ENCODE data around the gene POLR1D.
A peak's percentile ranks its signal among the peaks of the same experiment; 100 is the strongest.
"Not testable (repeated sequence)": the region's sequence is repeated elsewhere in the genome, so short reads cannot be mapped to it uniquely, and the experiment has no call there.

Gene POLR1D

DNA sequence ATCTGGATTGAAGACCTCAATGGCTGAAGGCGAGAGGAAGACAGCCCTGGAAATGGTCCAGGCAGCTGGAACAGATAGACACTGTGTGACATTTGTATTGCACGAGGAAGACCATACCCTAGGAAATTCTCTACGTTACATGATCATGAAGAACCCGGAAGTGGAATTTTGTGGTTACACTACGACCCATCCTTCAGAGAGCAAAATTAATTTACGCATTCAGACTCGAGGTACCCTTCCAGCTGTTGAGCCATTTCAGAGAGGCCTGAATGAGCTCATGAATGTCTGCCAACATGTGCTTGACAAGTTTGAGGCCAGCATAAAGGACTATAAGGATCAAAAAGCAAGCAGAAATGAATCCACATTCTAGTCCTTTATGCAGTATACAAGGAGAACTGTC lies 1.2 kb downstream of the POLR1D start:
- Histone ChIP-seq H3K27ac (no peak overlapping the region), H3K27me3 (replicated peaks) (no peaks in the 10 kb centered on the region), H3K36me3 (replicated peaks) (peaks cover 6% of the 10 kb centered on the region), H3K4me3 (ENCODE audit: low read depth, low read length) (peak overlapping the region; percentile 79)
- no peak for TF ChIP-seq CTCF (IDR thresholded peaks at IDR 0.05; ENCODE audit: low read depth, low read length, missing control alignments)
- DNase-seq, result no peak
- in situ Hi-C loops (cut with HindIII; ENCODE audit: low pct_ligation_motif_present, low sequenced_read_pairs), result no loop called here

- no peak overlapping the region for H3K4me3 ChIP-seq (ENCODE audit: low read depth, low read length)
- in situ Hi-C loops (cut with HindIII; ENCODE audit: low pct_ligation_motif_present, low sequenced_read_pairs), result no loop called here
- TF ChIP-seq CTCF (IDR thresholded peaks at IDR 0.05; ENCODE audit: low read depth, low read length, missing control alignments), result no peak
- no peaks in the 10 kb centered on the region for H3K27me3 ChIP-seq (replicated peaks)
- no peak overlapping the region for H3K27ac ChIP-seq
- no peak for DNase-seq
- H3K36me3 ChIP-seq (replicated peaks), result peaks cover 6% of the 10 kb centered on the region
Observed at GRCh38 chr13:27624071-27624470, 2.4 kb downstream of the POLR1D start.

- TF ChIP-seq CTCF (IDR thresholded peaks at IDR 0.05; ENCODE audit: low read depth, low read length, missing control alignments), result no peak
- Histone ChIP-seq H3K4me3 (ENCODE audit: low read depth, low read length) (no peak overlapping the region), H3K36me3 (replicated peaks) (peaks cover 4% of the 10 kb centered on the region), H3K27ac (no peak overlapping the region), H3K27me3 (replicated peaks) (no peaks in the 10 kb centered on the region)
- DNase-seq, result no peak
- in situ Hi-C loops (cut with HindIII; ENCODE audit: low pct_ligation_motif_present, low sequenced_read_pairs), result no loop called here
Observed at GRCh38 chr13:27625839-27626238, 4.1 kb downstream of the POLR1D start.

GRCh38 chr13:27627380-27627779 lies 5.7 kb downstream of the POLR1D start:
- H3K4me3 ChIP-seq (ENCODE audit: low read depth, low read length), result no peak overlapping the region
- in situ Hi-C loops (cut with HindIII; ENCODE audit: low pct_ligation_motif_present, low sequenced_read_pairs), result no loop called here
- TF ChIP-seq CTCF (IDR thresholded peaks at IDR 0.05; ENCODE audit: low read depth, low read length, missing control alignments), result no peak
- no peak for DNase-seq
- H3K27me3 ChIP-seq (replicated peaks), result no peaks in the 10 kb centered on the region
- H3K27ac ChIP-seq, result no peak overlapping the region
- H3K36me3 ChIP-seq (replicated peaks), result peaks cover 4% of the 10 kb centered on the region

DNA sequence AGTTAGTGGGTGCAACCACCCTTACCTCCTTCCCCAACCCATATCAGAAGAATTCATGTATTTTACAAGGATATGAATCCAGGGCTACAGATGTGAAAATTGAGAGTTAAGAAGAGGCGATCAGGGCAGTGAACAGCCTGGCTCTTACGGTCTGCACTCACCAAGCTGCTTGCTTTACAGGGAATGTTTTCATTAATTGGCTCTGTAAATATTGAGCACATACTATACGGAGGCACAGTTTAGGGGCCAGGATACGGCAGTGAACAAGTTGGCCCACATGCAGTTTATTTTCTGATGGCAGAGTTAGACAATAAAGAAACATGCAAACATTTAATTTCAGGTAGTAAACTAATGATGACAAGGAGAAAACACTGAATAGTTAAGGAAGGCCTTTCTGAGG lies 6.4 kb downstream of the POLR1D start:
- TF ChIP-seq CTCF (IDR thresholded peaks at IDR 0.05; ENCODE audit: low read depth, low read length, missing control alignments), result no peak
- no peak overlapping the region for H3K4me3 ChIP-seq (ENCODE audit: low read depth, low read length)
- peaks cover 4% of the 10 kb centered on the region for H3K36me3 ChIP-seq (replicated peaks)
- H3K27me3 ChIP-seq (replicated peaks), result no peaks in the 10 kb centered on the region
- no peak overlapping the region for H3K27ac ChIP-seq
- no peak for DNase-seq
- in situ Hi-C loops (cut with HindIII; ENCODE audit: low pct_ligation_motif_present, low sequenced_read_pairs), result no loop called here

- DNase-seq; H3K36me3 ChIP-seq (replicated peaks); H3K27me3 ChIP-seq (replicated peaks); H3K27ac ChIP-seq; in situ Hi-C loops (cut with HindIII; ENCODE audit: low pct_ligation_motif_present, low sequenced_read_pairs); H3K4me3 ChIP-seq (ENCODE audit: low read depth, low read length): not testable (repeated sequence)
Observed at GRCh38 chr13:27628766-27629165, 7.1 kb downstream of the POLR1D start.
